ENCODE results near the gene NACC2. TPM values are rescaled to one million over a fixed set of nuclear protein-coding genes. Genes with fewer than 3 reads are reported as not detected.

Gene NACC2
- total and polyA plus RNA-seq, 9 of the 15 experiments (the other 6 are each of a cell fraction or from before 2014, with no cell fraction given) = 0.70 to 25.1 (median 5.6) TPM

- TF ChIP-seq STAT6 (CRISPR knock-in tag; IDR thresholded peaks at IDR 0.05) (peak; percentile 34; the same call in 1 of the 2 replicates), ZNF316 (IDR thresholded peaks at IDR 0.05) (no peak), SIN3A (IDR thresholded peaks at IDR 0.05; ENCODE audit: borderline replicate concordance in 2 of 2, control insufficient read depth in 1 of 2, low read depth in 2 of 2, low read length in 2 of 2) (peak; percentile 51 to 80; a peak in 2 of 4 replicates), MEIS2 (IDR thresholded peaks at IDR 0.05; ENCODE audit: partially characterized antibody) (peak; percentile 87), HDAC1 (IDR thresholded peaks at IDR 0.05) (peak in 1 of 2 experiments; percentile 67; a peak in 2 of 4 replicates), TEAD1 (CRISPR knock-in tag; IDR thresholded peaks at IDR 0.05) (peak in 1 of 2 experiments; percentile 51; a peak in 2 of 4 replicates), TAF1 (IDR thresholded peaks at IDR 0.05; ENCODE audit: control insufficient read depth, extremely low read depth, insufficient read depth, low read length, severe bottlenecking) (peak; percentile 12), ARID2 (IDR thresholded peaks at IDR 0.05) (peak; percentile 16; the same call in 1 of the 2 replicates), NFRKB (IDR thresholded peaks at IDR 0.05; ENCODE audit: low read depth) (0 out of 2 replicates have a peak, but pooled peaks have one; percentile 32), HMGXB4 (CRISPR knock-in tag; IDR thresholded peaks at IDR 0.05) (0 out of 2 replicates have a peak, but pooled peaks have one; percentile 36), PBX2 (CRISPR knock-in tag; IDR thresholded peaks at IDR 0.05; ENCODE audit: low read depth) (no peak), PBX2 (tag; conservative IDR thresholded peaks at IDR 0.05; ENCODE audit: low read depth) (peak; percentile 87), GMEB1 (CRISPR knock-in tag; IDR thresholded peaks at IDR 0.05) (no peak), TEAD4 (IDR thresholded peaks at IDR 0.05; ENCODE audit: low read length) (peak; percentile 17; the same call in 1 of the 2 replicates), TEAD4 (CRISPR knock-in tag; IDR thresholded peaks at IDR 0.05; ENCODE audit: borderline replicate concordance) (0 out of 2 replicates have a peak, but pooled peaks have one; percentile 24), POLR3A (IDR thresholded peaks at IDR 0.05; ENCODE audit: borderline replicate concordance, extremely low read depth, insufficient read depth, insufficient read length) (no peak), HMBOX1 (IDR thresholded peaks at IDR 0.05) (peak; percentile 28; the same call in 1 of the 2 replicates)
Measured at GRCh38 chr9:135959814-135960213, 135.3 kb downstream of the NACC2 start (continued).

Measured in K562 (cell line).